DND-41 (cell line): ENCODE results near the gene ERBB4.

ENCODE experiments used
- EZH2 ChIP-seq: IDR thresholded peaks from 3 replicates; pipeline ENCODE4 v1.6.1; 2012; ENCODE audit warnings: borderline replicate concordance, low read depth, mild to moderate bottlenecking, moderate library complexity, low read length, inconsistent platforms; ENCODE audit not compliant: severe bottlenecking
- TF ChIP-seq, protein P1 (sequence below): IDR thresholded peaks from 2 replicates; pipeline ENCODE4 v1.5.1; 2012; ENCODE audit warnings: borderline replicate concordance, low read length, moderate library complexity, mild to moderate bottlenecking; ENCODE audit not compliant: poor library complexity, severe bottlenecking; ENCODE audit errors: extremely low read depth

DNA sequence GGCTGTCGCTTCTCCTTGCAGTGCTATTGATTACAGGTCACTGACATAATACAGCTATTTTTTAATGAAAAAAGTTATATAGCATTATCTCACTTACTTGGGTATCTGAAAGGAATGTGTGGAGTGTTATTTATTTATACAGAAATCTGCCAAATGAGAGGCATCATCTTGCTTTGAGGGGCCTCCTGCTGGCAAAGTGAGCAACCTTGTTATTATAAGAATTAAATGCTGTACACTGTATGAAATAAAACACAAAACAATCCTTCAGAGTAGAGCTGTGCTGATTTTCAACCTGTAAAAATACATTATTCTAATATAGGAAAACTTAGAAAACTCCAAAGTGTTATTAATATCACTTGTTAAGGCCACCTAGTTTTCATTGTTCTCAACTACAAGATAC is 20.9 kb downstream of the ERBB4 start:
- TF ChIP-seq, protein P1, sequence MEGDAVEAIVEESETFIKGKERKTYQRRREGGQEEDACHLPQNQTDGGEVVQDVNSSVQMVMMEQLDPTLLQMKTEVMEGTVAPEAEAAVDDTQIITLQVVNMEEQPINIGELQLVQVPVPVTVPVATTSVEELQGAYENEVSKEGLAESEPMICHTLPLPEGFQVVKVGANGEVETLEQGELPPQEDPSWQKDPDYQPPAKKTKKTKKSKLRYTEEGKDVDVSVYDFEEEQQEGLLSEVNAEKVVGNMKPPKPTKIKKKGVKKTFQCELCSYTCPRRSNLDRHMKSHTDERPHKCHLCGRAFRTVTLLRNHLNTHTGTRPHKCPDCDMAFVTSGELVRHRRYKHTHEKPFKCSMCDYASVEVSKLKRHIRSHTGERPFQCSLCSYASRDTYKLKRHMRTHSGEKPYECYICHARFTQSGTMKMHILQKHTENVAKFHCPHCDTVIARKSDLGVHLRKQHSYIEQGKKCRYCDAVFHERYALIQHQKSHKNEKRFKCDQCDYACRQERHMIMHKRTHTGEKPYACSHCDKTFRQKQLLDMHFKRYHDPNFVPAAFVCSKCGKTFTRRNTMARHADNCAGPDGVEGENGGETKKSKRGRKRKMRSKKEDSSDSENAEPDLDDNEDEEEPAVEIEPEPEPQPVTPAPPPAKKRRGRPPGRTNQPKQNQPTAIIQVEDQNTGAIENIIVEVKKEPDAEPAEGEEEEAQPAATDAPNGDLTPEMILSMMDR = no peak
- no peak for TF ChIP-seq EZH2
